ENCODE measurements around the gene GSTM1.

Gene GSTM1

GRCh38 chr1:109732390-109732881 lies 44.8 kb downstream of the GSTM1 start:
- DNase-seq = no peak

- DNase-seq = no peak
Observed at GRCh38 chr1:109733236-109733870, 45.7 kb downstream of the GSTM1 start.

GRCh38 chr1:109739738-109740614 lies 52.4 kb downstream of the GSTM1 start:
- peak; percentile 47 to 85 for DNase-seq

GRCh38 chr1:109740615-109741373 lies 53.2 kb downstream of the GSTM1 start, which contains the start of gene GSTM3:
Gene GSTM3 (minus strand): TSS chr1:109741038. CDS start chr1:109740287, 751 bp downstream.
- DNase-seq = no peak

All from NCI-H446 (cell line).